Eye (tissue), 1 donor: ENCODE results near the gene PTPRN2.

Experiments
- DNase-seq: peaks from one replicate; pipeline ENCODE4 v3.0.0-alpha.2; 2015

Gene PTPRN2

DNA sequence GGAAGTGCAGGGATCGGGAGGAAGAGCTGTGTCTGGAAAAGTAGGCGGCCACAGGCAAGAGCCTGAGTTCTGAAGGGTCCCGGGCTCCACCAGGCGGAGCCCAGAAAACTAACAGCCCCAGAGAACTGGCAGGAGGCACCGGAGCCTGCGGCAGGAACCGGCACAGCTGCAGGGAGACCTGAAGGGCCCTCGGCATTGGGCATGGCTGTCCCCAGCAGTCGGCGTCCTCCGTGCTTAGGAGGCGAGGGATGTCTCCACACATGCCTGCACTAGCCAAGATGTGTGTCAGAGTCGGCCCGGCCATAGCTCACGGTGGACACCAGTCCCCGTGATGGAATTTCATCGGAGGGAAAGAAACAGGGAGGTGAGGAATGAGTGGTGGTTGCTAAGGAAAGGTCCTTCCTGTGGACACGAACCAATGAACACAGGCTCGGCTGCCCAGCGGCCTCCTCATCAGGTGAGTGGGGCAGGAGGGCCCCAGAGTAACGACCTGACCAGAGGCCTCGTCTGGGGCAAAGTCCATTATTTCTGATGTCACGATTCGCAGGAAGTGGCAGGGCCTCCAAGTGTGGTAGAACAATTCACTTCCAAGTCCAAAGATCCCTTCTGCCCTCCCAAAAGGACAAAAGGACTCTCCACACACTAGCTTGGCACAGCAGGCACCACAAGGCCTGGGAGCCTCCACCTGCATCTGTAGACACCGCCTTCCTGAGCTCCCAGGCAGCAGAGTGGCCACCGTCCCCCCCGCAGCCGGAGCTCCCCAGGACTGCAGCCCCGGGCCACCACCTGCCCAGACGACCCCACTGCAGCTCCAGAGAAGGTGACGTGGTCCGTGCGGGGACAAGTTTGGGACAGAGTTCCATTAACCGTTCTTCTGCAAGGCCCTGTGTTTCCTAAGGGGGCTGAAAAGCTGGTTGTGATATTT lies 444.2 kb downstream of the PTPRN2 start:
- DNase-seq, result no peak

DNA sequence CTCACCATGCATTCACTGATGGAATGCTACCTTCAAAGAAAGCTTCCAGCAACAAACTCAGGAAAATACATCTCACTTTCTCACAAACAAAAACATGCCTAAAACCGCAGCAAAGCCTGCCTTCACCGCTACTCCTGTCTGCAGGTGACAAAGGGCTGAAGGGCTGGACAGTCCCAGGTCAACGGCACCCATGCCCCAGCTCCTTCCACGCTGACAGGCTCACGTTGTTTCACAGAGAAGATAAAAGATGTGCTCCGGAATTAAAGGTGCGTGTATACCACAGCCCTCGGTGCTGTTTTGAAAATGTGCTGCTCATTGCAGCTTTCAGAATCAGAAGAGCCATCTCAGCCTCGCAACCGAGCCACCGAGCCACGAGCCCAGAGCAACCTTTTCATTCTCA lies 445.0 kb downstream of the PTPRN2 start:
- no peak for DNase-seq

DNA sequence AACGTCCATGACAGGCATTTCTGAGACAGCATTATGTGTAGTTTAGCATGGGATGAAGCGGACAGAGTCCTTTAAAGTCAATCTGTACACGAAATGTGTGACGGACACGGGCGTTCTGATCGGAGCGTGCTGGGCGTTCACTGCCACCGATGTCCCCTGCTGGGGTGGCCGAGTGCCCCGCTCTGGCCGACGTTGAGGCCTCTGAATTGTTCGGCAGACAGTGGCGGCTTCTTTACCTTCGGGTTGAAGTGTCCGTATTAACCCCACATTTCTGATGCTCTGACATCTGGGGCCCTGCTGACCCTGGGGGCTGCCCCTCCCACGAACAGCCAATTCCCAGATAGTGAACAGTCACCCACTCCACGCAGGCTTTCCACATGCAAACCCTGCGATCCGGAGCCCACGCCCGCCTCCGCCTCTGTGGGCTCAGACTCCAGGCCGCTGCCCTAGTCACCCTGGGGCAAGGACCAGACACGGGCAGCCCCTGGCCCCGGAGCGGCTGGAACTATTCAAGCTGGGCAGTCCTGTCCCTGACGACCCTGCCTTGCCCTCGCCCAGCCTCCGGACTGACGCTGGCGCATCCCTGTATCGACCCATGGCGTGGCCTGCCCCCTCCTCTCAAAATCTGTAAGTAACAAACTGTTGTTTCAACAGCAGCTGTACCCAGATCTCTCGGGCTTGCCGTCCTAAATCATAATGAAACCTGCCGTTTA lies 445.7 kb downstream of the PTPRN2 start:
- DNase-seq, result no peak

DNA sequence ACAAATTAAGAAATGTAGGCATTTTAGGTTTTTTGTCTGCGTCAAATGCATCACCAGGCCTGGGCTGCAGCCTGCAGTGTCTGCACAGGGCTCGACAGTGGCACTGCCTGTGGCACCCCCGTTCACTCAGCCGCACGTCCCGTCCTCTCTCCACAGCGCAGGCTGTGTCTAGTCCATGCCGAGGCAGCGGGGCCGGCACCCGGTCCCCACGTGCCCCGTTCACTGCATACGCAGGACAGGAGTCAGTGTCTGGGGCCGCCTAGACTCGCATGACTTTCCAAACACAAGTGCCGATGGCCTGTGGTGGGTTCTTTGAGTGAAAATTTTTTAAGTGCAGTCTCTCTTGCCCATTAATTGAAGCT lies 446.4 kb downstream of the PTPRN2 start:
- no peak for DNase-seq

DNA sequence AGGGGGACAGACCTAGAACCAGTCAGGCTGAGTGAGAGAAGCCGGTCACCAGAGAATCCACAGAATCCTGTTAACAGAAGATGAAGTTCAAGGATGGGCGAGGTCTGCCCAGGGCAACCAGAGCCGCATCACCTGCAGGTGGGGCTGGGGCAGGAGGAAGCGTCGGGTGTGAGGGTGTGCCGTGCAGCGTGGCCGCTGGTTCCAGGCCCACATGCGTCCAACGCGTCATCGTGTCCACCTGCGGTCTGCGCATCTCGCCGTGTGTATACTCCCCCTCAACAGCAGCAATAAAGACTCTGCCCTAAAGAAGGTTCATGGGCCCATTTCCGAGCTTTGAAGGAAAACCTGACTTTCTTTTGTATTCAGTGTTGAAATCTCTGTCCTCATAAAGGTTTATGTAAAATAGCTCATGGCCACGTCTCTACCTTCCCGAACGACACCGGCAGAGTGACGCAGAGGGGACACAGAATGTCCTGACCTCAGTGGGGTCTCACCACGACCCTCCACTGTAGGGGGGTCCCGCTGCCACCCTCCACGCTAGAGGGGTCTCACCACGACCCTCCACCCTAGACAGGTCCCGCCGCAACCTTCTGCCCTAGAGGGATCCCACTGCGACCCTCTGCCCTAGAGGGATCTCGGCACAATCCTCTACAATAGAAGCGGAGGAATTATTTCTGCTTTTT lies 446.9 kb downstream of the PTPRN2 start:
- DNase-seq, result no peak

DNA sequence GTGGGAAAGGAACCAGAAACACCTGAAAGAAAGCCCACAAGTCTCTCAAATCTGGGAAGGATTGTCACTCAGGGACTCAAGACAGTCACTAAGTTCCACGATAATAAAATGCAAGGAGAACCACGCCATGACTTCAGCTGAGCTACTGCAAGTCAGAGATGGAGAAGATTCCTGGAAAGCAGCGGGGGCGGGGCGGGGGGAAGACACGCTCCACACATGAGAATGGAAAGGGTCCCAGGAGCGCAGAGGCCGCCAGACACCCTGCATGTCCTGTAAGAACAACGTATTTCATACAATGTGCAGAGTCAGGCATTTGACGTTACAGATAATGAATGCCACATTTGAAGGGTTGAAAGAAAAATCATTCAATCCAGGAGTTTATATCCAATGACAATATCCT lies 448.1 kb downstream of the PTPRN2 start:
- no peak for DNase-seq

DNA sequence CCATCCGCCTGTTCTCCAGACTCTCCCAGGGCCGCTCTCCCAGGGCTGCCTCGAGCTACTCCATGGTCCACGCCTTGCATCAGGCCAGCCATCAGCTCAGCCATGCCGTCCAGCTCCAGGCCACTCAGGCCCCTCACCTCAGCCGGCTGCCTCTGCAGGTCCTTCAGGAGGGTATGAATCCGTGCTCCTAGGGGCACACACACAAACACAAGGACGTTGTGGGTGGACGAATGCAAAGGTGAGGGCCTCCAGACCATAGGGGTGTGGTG lies 449.4 kb downstream of the PTPRN2 start:
- DNase-seq, result no peak

DNA sequence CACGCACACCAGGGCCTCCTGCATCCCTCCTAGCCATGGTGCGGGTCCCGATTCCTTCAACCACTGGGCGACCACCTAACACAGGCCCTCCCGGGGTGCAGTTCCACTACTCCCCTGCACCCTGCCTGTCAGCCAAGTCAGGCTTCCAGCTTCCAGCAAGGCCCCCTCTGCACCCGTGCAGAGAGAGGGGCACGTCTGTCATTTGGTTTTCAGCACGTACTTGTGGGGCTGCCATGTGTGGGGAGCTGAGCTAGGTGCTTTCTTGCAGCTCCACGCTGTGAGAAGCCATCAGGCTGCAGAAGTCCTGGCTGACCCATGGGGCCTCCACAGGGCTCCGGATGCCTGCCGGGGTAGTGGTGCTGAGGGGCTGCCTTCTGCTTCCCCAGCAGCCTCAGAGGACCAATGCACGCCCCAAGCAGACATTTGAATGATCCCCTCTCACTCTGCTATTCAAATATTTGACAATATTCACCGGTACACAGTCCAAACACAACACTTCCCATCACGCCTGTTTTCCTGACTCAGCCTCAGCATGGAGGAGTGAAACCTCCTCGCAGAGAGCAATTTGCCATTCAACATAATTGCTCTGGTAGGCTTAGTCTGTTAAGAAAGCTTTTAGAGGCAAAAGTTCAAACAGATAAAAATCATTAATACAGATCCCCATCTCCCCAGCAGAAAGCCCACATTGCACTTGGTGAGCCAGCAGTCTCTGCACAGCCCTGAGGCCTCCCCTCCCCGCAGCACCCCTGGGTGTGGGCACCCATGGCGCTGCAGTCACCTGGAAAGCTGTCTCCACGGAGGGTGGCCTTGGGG lies 449.9 kb downstream of the PTPRN2 start:
- no peak for DNase-seq

DNA sequence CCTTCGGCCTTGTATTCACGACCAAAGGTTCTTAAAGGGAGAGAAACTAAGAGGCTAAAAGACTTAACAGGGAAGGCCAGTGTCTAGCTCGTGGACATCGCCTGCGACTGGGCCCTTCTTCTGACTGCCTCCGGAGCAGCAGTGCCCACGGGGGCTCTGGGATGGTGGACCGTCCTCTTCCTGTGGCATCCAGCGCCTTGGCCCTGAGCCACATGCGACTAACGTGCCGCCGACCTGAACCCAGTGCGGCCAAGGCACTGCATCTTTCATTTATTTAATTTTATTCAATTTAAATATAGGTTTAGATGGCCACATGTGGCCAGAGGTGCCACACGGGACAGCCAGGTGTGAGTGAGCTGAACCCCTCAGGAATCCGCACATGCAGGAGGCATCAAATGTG lies 451.7 kb downstream of the PTPRN2 start:
- DNase-seq, result no peak

DNA sequence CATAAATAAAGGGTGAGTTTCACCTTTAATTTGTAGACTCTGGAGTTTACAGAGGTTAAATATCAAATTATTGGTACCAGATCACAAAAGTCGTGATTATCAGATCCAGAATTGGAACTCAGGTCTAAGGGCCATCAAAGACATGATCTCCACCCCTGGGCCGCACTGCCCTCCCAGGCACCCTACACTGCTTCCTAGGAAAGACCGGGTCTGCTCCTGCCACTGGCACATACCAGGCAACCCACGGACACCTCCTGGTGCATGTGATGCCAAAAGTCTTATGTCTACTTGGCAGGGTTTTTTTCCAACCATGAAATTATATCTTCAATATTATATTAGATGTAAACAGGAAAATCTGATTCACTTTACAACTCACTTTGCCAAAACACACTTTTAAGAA lies 452.8 kb downstream of the PTPRN2 start:
- no peak for DNase-seq

DNA sequence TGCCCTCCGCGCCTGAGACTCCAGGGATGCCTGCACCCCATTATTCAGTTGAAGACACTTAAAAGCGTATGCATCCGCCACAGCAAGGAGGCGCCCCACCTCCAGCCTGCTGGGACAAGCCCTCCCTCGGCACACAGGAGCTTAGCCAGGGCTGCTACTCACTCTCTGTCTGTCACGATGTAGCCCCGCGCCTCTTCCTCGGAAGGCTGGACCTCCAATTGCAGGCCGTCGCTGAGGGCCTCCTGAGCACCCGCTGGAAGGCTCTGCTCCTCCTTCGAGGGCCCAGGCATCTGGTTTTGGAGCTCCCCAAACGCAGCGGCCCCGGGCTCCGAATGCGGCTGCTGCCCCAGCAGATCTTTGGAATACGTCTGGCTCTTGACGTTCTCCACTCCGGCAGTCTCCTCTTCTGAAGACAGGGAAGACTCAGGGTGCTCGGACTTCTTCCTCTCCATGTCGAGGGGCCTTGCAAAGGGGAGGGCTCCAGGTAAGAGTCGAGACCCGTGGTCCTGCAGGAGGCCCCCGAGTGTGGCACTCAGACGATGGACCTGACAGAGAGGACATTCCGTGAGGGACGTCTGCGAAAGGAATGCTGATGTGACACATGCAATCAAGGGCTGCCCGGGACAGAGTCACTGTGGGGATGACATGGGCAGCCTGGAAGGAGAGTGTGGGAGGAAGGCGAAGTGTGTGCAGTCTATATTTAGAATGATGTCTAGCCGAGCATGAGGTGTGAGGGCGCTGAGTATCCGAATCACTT lies 453.9 kb downstream of the PTPRN2 start:
- DNase-seq, result no peak

DNA sequence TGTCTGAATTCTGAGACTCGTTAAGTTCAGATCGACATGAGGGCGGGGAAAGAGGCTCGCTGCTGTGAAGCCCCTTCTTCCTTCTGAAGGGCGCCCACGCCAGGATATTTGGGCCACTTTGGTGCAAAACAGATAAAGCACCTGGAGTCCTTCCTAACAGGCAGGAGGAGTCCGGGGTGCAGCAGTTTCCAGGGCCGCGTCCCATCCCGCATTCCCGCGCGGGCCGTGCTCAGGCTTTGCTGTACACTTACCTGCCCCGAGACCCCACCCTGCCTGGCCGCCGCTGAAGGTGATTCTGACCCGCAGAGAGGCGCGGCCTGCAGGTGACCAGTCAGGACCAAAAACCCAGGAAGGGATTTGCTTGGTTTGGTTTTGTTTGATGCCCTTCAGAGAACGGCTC lies 454.6 kb downstream of the PTPRN2 start:
- DNase-seq, result no peak

DNA sequence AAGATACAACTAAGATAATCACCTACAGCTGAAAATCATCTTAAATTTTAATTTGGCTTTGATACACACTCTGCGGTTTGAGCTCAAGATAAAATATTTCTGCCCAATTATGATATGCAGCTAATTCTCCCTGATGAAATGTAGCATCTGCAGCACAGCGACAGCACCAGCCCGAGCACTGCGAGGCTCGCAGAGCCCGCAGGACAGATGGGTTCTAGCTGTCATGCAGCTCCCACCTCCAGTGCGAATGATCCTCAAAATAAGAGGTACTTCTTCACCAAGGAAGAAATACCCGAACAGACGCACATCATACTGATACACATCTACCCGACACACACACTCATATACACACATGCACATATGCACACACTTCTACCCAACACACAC lies 457.6 kb downstream of the PTPRN2 start:
- no peak for DNase-seq

DNA sequence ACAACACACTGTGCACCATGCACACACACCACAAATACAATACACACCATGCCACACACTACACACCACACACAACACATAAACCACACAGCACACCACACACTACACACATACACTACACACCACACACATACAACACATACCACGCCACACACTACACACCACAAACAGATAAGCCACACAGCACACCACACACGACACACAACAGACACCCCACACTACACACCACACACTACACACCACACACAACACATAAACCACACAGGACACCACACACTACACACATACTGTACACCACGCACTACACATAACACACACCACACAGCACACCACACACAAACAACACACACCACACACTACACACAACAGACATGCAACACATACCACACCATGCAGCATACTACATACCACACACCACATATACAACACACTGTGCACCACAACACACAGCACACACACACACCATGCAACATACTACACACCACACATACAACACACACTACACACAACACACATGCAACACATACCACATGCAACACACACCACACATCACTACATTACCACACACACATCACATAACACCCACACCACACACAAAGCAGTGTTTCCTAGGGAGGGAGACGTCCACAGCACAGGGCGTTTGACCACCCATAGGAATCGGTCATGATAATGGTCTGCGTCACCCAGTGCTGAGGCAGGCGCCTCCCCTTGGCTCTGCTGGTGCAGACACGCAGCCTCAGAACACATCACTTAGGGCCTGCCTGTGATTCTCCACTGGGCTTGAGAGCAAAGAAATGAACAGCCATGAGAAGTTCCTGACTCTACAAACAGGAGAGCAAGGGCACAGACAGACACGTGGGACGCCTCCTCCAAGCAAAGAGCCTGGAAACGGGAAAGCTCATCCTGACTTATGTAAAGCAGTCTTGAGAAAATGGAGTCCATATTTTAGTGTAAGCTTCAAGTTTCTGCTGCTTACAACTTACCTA lies 458.3 kb downstream of the PTPRN2 start:
- no peak for DNase-seq

DNA sequence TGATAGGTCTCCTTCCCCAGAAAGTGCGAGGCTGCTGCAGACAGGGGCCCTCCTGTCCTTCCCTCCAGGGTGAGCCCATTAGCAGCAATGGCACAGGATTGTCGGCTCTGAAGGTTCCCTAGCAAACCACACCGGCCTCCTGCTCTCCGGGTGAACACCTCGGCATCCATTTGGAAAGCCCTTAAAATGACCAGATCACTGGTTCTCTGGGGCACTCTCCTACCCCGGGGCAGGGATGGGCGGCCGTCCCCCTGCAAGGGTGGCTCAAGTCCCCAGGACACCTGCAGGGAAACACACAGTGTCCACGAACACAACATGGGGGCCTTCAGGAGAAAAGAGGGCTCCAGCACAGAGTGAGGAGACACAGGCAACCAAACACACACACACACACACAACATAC lies 459.1 kb downstream of the PTPRN2 start:
- DNase-seq, result no peak

DNA sequence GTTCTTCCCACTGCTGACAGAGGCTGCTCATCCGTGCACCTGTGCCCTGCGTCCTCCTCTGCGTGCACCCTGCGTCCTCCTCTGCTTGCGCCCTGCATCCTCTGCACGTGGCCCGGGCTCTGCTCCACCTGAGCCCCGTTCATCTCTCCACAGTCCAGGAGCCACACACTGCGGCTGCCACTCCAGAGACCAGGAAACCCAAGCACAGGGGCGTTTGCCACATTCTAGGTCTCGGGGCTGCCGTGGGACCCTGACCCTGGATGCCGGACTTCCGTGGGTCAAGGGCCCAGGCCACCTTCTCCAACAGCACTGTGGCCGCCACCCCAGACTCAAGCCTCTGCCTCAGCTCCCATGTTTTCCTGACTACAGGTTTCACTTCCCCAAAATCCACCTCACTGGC lies 460.4 kb downstream of the PTPRN2 start:
- DNase-seq, result no peak

DNA sequence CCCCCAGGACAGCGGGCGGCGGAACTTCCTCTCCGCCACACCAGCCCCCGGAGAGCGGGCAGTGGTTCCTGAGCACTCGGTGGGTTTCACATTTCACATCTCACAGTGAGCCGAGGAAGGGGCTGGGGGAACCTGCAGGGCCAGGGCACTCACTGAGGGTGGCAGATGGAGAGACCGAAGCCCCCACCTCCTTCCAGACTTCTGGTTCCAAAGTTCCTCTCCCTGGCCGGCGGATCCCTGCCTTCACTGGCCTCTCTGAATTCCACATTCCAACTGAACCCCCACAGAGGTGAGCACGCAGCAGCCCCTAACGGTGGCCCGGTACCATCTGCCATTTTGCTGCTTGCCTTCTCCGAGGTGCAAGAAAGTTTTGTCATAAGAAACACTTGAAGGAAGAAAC lies 461.0 kb downstream of the PTPRN2 start:
- no peak for DNase-seq

DNA sequence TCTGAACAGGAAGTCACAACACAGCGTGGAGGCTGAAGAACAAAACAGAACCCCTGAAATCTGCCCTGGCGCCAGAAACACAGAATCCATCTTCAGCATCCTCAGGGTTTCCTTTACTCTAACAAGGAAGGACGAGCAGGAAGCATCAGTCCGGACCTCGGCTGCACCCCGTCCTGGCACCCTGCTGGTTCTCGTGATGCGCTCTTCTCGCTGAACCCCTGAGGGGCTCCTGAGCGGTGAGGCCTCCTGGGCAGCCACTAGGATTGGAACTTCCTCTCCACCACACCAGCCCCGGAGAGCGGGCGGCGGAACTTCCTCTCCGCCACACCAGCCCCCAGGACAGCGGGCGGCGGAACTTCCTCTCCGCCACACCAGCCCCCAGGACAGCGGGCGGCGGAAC lies 461.9 kb downstream of the PTPRN2 start:
- no peak for DNase-seq

DNA sequence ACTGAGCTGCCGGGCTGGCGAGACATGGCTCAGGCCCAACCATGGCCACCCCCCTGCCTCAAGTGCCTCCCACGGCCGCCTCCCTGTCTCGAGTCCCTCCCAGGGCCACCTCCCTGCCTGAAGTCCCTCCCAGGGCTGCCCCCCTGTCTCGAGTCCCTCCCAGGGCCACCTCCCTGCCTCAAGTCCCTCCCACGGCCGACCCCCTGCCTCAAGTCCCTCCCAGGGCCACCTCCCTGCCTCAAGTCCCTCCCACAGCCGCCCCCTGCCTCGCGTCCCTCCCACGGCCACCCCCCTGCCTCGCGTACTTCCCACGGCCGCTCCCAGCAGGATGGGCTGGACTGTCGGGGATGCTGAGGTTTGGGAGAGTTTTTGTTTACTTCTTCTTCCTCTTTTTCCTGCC lies 462.5 kb downstream of the PTPRN2 start:
- DNase-seq, result no peak

DNA sequence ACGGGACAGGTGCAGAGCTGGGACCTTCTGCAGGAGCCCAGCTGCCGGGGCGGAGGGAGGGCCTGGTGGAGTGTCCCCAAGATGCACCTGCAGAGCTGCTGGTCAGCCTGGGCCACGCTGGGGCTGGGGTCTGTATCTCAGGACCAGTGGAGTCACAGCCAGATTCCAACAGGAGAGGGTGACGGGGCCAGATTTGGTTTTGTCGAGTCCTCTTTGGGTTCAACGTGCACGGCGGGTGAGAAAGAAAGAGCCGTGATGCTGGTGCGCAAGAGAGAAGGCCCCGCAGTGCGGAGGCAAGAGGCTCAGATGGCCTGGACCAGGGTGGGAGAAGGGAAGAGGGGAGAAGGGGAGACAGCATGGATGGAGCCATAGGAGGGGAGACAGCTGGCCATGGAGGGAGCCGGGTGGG lies 462.9 kb downstream of the PTPRN2 start:
- no peak for DNase-seq

DNA sequence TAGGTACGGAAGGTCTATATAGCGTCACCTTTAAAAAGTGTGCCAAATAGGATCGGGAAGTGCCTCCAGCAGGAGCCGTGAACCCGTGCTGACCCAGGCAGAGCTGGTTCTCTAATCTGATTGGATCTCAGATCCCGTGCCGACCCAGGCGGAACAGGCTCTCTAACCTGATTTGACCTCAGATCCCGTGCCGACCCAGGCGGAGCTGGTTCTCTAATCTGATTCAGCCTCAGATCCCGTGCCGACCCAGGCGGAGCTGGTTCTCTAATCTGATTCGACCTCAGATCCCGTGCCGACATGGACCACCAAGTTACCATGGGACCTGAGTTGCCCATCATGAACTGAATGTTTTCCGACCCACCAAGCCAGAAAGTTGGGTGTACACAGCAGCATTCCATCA lies 463.9 kb downstream of the PTPRN2 start:
- no peak for DNase-seq
